T-helper 9 cell (primary cell): ENCODE data around the gene GADL1.

ENCODE experiments used
- DNase-seq: peaks from one replicate; pipeline ENCODE4 v3.0.0-alpha.2; 2020

GADL1 gene

GRCh38 chr3:30720586-30721313 lies 173.7 kb downstream of the GADL1 start:
- no peak for DNase-seq

DNA sequence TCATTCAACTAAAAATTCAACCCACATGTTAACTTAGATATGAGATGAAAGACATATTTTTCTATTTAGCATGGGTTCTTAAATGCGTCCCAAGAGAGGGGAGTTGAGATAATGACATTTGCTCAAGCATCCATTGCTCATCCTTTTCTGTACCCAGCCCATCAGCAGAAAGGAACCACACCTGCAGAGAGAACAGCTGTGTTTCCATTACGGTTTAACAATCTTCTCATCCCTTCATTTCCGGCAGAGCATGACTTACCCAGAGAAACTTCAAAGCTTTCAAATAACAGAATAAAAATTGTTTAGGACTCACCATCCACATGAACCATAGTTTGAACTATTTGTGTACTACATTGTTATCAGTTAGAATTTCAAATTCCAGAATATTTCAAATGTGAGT lies 174.9 kb downstream of the GADL1 start:
- no peak for DNase-seq

GRCh38 chr3:30713885-30714503 lies 180.5 kb downstream of the GADL1 start:
- no peak for DNase-seq

DNA sequence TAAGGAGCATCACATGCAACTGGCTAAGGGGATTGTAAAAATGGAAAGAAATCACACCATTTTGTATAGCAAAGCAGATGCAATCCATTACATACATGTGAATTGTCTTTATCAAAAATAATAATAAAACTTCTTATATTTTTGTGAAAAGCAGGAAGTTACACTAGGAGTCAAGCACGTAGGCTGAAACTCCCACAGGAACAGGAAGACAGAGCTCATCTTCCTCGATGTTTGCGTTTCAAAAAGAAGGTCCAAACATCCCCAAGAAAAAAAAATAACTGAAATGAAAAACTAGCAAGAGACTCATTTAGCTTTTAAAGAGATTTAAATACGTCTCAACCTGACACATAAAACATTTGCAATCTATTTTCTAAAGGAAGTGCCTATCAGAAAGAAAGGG lies 181.5 kb downstream of the GADL1 start:
- DNase-seq = no peak

DNA sequence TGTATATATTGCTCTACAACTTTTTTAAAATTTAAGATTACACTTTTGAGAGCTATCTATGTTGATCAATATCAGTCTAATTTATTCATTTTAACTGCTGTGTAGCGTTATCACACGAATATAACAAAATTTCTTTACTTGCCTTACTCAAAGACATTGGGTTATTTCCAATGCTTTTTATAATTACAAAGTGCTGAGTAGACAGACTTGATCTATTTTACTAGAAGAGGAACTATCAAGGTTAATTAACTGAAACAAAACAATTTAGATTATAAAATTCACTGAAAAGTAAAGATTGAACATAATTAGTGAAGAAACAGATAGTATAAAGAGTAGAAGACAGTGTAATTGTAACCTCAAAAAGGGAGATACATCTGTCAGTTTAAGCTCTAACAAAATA lies 182.6 kb downstream of the GADL1 start:
- no peak for DNase-seq

- DNase-seq = no peak
Observed at GRCh38 chr3:30711151-30711550, 183.3 kb downstream of the GADL1 start.

DNA sequence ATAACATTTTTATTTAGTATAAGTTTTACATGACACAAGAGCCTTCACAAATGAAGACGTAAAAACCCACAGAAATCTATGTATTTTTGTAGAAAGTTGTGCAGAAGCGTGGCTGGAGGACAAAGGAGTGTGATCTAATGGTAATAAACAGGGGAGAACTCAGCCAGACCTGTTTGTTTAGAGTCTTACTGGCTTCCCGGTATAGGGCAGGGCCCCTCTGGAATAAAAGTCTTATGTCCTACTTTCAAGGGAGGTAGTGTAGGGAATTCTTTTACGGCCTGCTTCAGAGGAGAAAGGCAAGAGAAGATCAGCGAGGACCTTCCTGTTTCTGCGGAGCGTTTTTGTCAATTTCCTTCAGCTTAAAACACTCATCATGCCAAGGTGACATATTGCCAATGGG lies 184.4 kb downstream of the GADL1 start:
- DNase-seq = no peak

DNA sequence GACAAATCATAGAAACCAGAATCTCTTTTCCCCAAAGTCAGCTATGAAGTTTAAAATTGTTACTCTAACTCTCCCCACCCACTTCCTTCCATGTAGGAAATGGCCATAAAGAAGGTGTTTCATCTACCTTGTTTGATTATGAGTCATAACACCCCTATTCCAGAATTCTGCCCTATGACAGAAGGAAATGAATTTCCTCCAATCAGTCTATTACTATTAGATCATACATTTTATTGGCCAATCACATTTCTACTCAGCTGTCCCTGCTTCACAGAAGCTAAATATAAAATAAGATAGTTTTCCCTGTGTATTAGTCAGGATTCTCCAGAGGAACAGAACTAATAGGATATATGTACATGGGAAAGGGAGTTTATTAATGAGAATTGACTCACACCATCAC lies 186.0 kb downstream of the GADL1 start:
- DNase-seq = no peak

- DNase-seq = no peak
Observed at GRCh38 chr3:30707825-30708224, 186.6 kb downstream of the GADL1 start.

DNA sequence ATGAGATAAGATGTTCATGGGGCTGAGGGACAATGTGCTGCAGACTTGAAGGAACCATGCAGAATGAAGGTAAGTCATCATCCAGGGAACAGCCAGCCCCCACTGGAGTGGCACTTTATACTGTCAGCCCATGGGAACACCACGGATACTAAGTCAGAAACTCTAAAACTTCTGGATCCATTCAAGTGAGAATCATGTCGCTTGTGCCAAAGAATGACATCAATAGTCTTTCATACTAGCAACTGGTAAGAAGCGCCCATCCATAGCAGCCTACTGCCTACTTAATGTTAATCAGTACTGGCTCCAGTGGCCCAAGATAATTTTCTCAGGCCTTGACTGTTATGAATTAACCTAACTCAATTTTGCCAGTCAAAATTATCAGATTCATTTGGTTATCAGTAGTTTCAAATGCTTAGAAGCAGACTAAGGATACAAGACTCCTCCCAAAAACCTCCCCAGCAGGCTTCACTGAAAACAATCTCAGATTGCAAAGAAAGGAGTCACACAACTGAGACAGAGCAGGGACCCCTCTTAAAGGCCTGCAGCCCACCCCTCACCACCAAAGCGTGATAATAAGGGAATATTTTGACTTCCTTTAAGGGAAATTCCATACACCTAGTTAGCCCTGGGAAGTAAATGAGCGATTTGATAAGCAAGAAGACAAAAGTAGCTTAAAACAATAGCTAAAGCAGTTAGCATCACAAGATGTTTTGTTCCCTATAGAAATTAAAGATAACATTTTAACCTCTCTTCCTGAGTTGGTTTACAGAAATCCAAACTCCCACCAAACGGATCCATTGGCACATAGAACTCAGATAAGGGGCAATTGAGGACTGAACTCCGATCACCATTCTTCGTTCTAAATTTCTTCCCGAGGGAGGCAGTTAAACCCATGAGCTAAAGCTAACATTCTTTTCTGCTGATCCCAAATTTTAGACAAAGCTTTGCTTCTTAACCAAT lies 189.2 kb downstream of the GADL1 start:
- DNase-seq = no peak

DNA sequence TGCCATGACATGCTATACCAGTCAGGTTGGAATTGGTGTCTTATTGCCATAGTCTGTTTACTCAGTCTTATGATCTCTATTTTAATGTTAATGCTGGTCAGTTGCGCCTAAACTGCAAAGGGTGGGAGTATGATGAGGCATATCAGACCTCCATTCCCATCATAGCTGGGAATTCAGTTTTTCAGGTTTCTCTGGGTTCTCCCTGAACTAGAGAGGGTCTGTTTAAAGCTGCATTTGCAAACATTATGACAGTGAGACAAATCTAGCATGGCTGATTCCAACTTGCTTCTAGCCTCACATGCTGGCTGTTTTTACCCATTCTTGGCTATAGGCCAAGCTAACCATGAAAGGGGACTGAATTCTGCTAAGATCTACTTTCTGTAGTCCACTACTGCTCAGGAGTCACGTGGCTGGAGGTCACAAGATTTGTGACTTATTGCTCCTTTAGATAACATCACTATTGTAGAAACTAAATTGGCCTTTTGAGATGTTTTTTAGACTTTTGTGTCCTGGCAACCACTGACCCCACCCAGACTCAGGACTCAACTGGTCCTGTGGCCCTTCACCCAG lies 191.5 kb downstream of the GADL1 start:
- DNase-seq = no peak

- DNase-seq = no peak
Observed at GRCh38 chr3:30702038-30702827, 192.2 kb downstream of the GADL1 start.

- no peak for DNase-seq
Observed at GRCh38 chr3:30700702-30701321, 193.6 kb downstream of the GADL1 start.

- DNase-seq = no peak
Observed at GRCh38 chr3:30699927-30700326, 194.5 kb downstream of the GADL1 start.

DNA sequence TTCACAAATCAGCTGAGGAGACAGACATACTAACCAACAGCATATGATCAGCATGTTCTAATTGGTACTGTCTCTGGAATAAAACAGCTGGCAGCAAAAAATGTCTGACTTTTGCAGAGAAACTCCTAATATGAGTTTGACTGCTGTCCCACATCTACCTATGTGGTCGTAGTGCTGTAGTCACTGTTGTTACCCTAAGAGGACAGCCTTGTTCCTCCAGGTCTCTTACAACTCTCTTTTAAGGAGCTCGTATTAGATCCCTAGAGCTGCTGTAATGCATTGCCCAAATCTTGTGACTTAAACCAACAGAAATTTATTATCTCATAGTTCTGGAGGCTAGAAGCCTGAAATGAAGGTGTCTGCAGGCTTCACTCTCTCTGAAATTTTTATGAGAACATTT lies 195.9 kb downstream of the GADL1 start:
- DNase-seq = no peak

DNA sequence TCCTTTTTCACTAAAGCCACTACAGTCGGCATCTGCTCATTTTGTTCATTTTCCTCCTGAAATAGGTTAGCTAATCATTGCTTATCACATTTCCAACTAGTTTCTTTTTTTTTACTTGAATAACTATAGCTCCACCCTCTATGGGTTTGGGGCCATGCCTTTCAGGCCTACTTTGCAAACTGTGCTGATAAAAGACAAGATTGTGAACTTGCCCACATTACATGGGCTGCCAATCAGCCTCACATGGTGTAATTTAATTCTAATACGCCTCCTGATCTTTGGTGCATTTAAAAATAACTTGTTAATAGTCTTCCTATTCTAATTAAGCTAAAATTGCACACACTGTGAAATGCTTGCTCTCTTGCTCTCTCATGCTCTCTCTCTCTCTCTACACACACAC lies 197.6 kb downstream of the GADL1 start:
- no peak for DNase-seq

DNA sequence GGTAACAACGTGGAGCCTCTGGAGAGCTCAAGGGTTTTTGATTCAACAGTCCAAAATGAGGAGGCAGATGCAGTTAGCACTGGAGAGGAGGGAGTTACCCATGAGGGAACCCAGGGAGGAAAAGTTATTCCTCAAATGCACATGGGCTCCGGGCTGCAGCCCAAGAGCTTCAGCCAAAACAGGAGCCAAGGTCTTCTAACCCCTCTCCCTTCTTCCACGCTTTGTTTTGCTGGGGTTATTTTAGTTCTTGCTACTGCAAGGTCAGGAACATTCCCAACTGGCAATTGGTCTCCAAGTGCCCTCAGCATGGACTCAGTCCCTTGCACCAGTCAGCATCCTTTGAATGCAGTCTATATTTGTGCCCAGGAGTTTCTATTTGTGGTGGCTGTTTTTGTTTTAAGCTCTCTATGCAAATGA lies 198.1 kb downstream of the GADL1 start:
- DNase-seq = no peak

DNA sequence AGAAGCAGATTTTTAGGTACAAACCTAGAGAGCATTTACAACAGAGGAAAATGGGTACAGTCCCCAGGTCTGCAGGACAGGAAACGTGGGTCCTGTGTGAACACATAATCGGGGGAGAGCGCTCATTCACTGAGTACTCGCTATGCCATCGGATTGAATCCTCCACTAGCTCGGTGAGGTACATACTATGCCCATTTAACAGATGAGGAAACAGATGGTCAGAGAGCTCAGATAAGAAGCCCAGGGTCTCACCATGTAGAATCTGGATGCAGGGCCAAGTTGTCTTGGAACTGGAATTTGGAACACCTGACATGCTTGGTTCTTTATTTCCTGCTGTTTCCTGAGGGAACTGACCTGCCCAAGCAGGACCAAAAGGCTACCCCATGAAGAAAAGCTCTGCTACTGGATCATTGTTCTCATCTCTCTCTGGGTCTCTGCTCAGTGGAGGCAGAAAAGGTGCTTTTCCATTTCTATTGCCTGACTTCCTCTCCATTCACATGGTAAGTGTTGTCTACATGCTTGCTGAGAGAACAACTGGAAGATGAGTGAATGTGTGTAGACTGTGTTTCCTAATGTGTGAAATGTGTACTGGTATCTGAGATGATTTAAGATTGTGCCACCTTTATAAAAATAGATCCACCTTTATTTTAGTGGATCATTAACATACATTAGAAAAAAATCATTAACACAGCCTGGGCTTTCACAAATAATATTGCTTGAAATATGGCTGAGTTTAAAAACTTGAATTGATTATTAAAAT lies 199.0 kb downstream of the GADL1 start:
- no peak for DNase-seq

GRCh38 chr3:30694668-30695067 lies 199.8 kb downstream of the GADL1 start:
- DNase-seq = no peak

- no peak for DNase-seq
Observed at GRCh38 chr3:30694148-30694547, 200.3 kb downstream of the GADL1 start.

DNA sequence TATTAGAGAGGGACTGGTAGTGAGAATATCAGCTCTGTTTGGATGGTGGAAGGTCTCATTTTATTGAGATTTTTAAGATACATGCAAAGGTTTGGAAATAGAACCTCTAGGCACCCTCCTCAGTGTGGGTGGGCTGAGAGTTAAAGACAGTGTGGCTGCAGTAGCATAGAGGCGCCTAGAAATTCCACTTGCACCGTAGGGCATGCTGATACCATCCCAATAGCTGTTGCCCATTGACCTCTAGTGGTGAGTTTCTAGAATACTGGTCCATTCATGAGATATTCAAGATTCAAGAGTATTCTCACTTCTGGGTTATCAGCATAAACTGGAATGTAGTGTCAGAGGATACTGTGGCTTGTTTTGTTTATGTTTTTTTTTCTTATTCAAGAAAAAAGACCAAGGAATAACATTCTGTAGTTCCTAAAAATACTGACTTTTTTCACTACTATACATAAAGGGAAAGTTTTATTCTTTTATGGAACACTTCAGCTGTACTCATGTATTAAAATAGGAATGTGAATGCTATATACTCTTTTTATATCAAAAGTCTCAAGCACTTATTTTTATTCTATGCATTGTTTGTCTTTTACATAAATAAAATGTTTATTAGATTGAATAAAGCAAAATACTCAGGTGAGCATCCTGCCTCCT lies 200.9 kb downstream of the GADL1 start:
- DNase-seq = peak; percentile 6
